ENCODE results near the gene LRRC3C.

- TF ChIP-seq CTCF (IDR thresholded peaks at IDR 0.05) (no peak), POLR2A (IDR thresholded peaks at IDR 0.05) (no peak), EP300 (IDR thresholded peaks at IDR 0.05) (no peak)
Measured at GRCh38 chr17:39975801-39976200, 48.3 kb downstream of the LRRC3C start.
